Spleen (tissue), 7 donors: ENCODE data around the gene SLC2A14.

Source experiments
- CTCF ChIP-seq, 11 experiments: fragments of 200-600 bp in 7 of 11; fragments of 450-650 bp in 4 of 11; sonication (generic) in 4 of 11; IDR thresholded peaks in 8 of 11; conservative IDR thresholded peaks in 3 of 11; 1 replicate in 7 of 11; 2 replicates in 4 of 11; pipeline versions ENCODE4 v1.4.0 to v1.8.0; 2016 to 2021; ENCODE audit warnings: antibody characterized with exemption in 11 of 11, inconsistent platforms in 4 of 11, mild to moderate bottlenecking in 1 of 11
- POLR2AphosphoS5 ChIP-seq, 3 donors: sonication (generic); formaldehyde crosslinking; IDR thresholded peaks; one replicate each; pipeline ENCODE4 v1.5.1; 2017; ENCODE audit warnings: antibody characterized with exemption in 3 of 3
- donor health status: DM: no; HTN: no; CAD: no; lungs with moderate emphysema.
- donor health status: DM: no; HTN: no; CAD: no.
- donor health status: DM: no; HTN: no; CAD: no.

GRCh38 chr12:7837366-7837765, 35.3 kb downstream of the SLC2A14 start:
- TF ChIP-seq CTCF (IDR thresholded peaks at IDR 0.05 in 8 of 11, conservative IDR thresholded peaks at IDR 0.05 in 3 of 11) = no peak
- TF ChIP-seq POLR2AphosphoS5 (IDR thresholded peaks at IDR 0.05) = no peak
